NCI-H2227 treated with DMSO at 0.1 percent for 48 hours (cell line): ENCODE results near the gene SLC9A4.

Experiments used
- DNase-seq: peaks from one replicate; lab custom pipeline; 2025; lab: John Stamatoyannopoulos, UW

Gene SLC9A4

DNA sequence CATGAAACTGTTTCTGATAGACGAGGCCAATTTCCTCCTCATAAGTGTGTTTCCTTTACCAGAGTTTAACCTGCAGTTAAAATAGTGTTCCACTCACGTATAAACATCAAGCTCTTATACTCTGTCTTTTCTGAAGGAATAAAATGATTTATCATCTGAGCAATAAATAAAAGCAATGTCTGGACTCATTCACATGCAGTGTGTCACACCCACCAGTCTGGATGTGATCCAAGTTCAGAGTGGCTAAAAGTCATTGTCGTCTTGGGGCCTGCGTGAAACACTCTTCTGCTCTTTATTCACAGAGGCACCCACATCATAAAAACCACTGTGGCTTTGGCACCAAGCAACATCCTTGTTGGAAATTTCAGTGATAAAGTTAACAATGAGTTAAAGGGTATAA is 19.5 kb upstream of the SLC9A4 start:
- no peak for DNase-seq

DNA sequence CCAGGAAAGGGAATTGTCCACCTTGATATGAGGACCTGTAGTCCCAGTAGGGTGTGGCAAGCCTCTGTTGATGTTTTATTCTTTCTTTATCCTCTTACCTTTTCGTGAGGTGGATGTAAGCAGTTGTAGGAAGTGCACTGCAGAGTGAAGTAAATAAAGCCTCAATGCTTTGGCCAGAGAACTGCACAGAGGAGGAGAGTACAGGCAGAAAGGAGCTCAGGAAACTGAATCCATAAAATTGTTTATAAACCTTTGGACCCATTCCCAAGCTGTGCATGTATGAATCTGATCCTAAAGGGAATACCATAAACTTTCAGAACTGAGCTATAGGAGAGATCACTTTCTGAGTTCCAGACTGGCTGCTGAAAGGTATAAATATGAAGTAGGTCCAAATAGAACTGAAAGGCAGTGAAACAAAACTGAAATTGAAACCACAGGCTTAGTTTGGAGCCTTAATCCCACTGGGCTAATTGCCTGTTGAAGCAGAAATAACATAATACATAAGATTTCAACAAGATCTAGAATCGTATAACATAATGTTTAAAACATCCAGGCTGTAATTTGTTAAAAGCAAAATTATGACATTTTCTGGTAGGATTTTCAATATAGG is 17.9 kb upstream of the SLC9A4 start:
- no peak for DNase-seq

DNA sequence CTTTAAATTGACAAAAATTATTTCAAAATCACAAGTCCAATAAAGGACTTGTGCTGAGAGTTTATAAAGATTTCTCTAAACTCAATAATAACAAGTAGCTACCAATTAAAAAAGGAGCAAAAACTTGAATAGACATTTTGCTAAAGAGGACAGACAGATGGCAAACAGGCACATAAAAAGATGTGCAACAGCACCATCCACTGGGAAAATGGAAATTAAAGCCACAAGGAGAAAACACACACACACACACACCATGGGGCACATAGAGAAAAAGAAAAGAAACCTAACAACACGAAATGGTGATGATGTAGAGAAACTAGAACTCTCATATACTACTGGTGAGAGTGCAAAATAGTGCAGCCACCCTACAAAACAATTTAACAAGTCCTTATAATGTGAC is 12.6 kb upstream of the SLC9A4 start:
- no peak for DNase-seq

DNA sequence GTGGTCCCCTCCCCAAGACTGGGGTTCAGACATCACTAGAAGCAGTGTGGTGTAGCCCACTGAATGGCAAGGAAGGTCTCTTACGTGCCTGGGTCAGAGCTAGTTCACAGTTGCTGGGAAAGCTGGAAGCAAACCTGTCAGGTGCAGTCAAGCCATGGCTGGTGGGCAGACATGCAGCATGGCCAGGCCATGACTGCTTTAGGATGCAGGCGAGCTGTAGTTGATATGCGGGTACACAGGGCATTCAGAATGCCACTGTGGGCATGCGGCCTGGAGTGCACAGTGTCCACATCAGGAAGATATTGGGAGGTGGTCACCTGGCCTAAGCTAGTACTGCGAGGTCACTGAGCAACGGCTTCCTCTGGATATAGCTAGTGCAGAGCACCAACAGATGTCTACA is 11.8 kb upstream of the SLC9A4 start:
- DNase-seq = no peak

DNA sequence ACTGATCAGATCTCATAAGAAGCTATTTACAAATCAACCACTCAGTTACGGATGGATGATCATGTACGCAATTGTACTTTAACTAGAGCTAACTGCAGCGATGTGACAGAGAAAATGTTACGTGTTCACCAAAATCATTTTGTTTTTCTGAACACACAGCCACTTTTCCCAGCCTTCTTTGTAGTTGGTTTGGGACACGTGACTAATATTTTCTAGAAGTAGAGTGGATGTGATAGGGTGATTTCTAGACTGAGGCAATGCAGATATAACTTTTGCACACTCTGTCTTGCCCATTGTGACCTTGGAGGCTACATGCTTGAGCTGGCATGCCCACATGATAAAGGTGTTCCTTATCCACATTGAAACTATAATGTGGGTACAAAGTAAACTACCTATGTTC is 9.9 kb upstream of the SLC9A4 start:
- no peak for DNase-seq

DNA sequence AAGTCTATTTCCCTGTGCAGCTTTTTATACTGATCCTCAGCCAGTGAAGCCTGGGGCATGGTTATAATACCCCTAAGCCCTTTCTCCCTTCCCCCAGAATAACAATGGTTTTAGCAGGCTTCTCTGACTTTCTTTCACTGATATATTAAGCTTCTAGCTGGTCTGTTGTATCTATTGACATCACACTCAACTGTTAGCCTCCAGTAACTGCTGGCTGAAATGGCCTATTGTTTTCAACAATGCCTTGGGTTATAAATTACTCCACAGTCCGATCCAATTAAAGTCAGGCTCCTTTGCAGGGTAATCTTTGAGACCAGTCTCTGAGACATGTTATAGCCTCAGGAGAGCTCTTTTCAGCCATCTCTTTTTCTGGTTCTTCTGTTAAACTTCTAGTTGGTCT is 2.9 kb upstream of the SLC9A4 start:
- DNase-seq = no peak

DNA sequence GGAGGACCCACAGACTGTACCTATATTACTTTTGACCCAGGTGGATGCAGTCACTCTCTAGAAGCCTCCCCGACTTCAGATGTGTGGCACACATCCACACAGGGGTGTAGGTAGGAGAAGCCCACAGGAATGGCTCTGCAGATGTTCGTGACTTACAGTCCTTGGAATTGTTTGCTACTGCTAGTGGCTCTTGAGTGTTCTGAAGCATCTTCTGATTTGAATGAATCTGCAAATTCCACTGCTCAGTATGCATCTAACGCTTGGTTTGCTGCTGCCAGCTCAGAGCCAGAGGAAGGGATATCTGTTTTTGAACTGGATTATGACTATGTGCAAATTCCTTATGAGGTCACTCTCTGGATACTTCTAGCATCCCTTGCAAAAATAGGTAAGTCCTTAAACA is 605 bp downstream of the SLC9A4 start:
- DNase-seq = no peak

DNA sequence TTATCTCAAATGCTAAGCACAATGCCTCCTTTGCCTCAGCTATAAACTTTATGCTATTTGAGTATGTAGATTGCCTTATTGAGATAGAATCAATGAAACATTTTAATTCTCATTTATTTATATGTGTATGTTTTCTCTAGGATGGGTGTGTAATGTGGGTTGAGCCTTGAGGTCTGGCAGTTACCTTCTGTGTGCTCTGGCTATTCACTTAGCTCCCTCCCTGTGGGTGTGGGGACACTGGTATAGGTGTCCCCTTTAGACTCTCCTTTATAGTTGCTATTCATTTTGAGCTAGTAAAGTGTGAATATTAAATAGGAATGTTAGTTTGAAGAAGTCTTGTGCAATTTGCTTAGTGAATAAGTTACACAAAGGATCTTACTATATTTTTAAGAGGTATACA is 1.8 kb downstream of the SLC9A4 start:
- DNase-seq = no peak

DNA sequence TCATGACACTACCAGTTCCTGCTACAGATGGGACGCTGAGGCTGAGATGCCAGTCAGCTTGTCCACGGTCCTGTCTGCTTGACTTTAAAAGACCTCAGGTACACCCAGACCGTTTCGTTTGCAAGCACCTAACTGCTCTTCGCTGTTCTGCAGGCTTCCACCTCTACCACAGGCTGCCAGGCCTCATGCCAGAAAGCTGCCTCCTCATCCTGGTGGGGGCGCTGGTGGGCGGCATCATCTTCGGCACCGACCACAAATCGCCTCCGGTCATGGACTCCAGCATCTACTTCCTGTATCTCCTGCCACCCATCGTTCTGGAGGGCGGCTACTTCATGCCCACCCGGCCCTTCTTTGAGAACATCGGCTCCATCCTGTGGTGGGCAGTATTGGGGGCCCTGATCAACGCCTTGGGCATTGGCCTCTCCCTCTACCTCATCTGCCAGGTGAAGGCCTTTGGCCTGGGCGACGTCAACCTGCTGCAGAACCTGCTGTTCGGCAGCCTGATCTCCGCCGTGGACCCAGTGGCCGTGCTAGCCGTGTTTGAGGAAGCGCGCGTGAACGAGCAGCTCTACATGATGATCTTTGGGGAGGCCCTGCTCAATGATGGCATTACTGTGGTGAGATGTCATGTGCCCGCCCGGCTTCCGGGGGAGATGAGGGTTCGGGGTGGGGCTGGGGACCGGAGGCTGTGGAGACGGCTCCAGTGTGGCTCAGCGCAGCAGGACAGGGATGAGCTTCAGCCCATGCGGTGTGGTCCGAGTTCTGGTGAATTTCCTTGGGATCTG is 5.9 kb downstream of the SLC9A4 start:
- no peak for DNase-seq

DNA sequence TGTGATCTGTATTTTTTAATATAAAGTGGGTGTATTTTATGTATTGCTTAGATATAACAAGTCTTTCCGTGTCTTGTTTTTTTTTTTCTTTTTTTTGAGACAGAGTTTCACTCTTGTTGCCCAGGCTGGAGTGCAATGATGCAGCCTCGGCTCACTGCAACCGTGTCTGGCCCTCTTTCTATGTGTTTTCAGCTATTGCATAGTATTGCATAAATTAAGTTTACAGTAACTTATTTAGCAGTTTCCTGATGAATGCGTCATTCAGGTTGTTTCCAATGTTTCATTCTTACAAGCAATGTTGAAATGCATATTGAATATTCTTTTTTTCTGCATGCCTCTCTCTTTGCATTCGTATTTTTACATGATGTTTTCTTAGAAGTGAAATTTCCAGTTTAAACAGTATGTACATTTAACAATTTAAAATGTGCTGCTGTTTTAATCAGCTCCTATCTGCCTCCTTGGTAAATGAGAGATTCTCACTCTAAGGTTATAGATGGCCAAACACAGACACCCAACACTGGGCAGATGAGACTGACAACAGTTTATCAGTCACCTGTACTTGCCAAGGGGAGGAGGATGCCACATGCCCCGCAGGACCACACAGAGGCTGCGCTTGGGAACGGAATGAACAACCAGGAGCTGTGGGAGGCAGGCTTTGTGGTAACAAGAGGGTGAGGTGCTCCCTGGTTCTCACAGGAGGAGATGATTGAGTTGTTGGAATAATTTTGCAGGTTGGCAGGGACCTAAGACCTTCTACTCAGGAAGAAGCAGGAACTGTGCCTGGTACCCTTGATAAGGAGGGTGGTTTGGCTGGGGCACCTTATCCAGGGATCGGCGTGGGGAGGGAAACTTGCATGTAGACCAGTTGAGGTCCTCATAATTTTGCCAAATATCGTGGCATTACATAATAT is 7.5 kb downstream of the SLC9A4 start:
- no peak for DNase-seq

DNA sequence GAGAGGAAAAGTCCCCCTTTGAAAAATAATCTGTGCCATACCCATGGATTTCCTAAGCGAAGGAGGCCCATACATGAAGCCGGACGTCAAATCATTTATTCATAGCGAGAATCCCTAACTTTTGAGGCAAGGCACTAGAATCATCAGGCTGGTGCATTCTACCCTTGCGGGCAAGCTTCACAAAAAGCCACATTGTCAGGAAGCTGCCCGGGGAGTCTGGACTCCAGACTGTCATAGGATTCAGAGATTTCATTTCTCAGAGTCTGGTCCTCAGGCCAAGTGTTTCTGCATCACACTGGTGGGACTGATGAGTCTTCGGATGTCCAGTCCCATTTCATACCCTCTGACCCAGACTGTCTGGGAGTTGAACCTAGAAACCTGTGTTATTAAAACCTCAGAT is 8.9 kb downstream of the SLC9A4 start:
- DNase-seq = no peak

DNA sequence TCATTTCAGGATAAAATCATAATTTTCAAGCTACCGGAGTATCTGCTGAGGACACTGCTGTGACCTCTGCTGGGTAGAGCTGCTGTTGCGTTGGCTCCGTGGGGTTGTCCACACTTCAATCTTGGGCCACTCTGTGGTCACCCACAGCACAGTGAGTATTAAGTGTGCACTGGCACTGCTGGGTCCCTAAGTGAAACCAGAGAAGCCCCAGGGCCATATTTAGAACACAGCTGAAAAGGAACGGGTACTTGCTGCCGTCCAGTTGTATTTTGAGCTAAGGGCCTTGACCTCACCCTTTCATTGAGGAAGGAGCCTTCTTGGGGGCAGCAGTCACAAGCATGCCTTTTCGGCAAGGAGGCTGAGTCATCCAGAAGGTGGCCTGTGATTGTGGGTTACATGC is 10.1 kb downstream of the SLC9A4 start:
- DNase-seq = no peak

DNA sequence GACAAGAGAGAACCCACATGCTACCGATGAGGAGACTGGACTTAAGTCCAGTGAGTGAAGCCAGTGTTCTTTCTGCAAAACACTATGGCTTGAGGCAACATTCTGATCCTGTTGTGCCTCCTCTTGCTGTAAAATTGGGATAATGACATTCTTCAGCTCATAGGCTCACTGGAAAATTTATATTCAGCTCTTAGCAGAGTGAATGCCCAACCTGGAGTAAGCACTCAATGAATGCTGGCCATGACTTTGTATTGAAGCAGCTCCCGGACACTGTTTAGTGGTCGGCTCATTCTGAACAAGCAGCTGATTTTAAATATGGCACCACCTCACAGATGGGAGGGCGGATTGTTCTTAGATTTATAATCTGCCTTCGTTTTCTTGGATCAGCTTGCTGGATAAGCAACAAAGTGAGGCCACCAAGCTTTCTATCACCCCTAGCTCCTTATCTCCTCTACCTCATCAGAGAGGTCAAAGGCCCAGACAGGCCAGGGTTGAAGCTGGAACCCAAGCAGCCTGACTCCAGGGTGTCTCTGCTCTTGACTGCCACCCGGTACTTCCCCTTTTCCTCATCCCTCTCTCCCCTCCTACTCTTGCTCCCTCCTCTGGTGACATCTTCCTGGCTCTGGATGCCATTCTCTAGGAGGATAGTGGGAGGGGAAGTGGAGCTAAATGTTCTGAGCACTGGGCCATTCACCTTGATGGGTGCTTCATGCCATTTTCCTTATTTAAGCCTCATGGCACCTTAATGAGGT is 11.5 kb downstream of the SLC9A4 start:
- DNase-seq = no peak

DNA sequence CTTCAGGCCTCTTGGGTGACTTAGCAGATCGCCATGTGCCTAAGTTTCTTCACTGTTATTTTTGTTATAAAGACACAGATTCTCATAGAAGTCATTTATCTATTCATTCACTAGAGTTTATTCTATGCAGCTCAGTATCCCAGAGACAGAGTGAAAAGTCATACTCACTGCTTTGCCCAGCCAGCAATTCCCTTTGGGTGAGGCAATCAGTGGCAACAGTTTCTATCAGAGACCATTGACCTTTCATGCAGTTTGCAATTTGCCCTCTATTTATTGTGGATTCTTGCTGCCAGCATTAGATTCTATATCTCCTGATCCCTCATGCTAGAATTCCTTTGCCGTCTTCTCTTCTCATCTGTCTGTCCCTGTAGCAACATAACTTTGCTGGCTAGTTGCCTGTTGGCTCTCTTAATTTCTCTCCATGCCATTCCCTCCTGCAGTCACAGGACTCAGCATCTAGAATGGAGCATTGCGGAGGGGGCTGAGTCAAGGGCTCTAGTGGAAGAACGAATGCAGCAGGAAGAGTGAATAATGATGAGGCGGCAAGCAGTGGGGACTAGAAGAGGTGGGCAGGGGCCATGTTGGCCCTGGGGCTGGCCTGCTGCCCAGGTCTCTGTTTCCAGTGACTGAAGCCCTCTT is 12.2 kb downstream of the SLC9A4 start:
- DNase-seq = no peak

DNA sequence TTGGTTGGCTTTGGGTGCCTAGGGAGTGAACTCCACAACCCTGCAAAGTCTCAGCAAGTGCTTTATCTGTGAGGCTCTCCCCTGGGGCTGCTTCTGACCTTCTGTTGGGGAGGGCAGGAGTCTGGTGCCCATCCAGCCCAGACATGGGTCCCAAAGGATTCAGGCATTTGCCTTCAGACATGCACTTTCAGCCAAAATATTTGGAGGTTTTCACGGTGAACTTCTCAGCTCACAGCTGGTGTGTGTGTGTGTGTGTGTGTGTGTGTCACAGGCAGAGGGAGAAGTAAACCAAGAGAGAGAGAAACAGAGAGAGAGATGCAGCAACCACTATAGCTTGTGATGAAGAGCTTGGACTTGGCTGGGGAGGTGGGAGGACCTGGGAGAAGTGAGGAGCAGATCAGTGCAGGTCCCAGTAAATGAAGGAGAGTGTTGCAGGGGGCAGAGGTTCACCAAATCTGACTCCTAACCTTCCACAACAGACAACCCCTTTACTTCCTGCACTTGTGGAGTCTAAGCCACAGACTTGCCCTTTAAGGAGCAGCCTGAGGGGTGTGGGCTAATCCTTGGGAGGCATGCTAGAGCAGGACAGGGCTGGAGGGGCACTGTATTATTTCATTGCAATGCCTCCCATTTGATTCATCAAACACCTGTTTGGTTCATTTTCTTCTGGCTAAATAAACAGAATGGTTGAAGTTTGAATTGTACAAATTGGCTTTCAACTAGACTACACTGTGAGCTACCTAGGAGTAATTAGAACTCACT is 14.1 kb downstream of the SLC9A4 start:
- DNase-seq = no peak

DNA sequence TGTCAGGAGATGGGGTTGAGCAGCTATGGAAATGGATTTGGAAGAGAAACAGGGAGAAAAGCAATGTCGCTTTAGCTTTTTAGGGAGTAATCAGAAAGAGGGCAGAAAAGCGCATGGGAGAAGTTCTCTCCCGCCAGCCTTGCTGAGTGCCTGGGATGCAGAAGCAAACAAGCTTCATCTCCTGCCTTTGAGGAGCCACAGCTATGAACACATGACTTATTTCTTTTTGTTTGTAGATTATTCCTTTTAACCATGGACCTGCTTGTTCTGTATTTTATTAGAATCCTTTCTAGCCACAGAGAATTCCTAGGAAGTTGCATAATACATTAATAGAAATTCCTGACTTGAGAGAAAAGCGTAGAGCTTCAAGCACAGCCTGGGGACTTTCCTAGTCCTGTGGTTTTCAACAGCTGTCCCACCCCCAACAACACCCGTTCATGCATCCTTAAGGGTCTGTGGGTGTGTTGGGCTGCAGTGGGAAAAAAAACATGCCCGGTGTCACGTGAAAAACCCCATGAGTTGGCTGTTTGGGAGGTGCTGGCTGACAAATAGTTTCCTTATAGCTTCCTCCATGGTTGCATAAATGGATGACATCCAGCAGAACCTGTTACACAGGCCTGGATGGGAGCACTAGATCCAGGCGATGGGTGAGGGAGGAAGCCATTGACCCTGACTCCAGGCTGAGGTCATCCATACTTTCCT is 14.9 kb downstream of the SLC9A4 start:
- DNase-seq = no peak

DNA sequence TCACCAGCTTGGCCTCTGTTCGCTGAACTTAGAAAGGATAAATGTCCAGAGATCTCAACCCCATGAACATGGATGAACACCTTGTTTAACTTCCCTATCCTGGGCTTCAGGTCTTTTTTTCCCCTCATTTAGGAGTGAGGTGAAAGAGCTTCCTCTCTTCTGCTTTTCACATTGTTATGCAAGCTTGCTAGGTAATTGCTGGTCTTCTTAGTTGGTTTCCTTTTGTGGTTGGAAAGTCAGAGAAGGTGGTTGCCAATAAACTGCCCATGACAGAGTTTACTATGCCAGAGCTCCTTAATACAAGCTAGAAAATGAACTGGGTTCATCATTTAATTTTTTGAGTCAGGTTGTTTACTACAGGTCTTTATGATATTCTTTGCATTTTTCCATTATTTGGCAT is 16.6 kb downstream of the SLC9A4 start:
- no peak for DNase-seq

DNA sequence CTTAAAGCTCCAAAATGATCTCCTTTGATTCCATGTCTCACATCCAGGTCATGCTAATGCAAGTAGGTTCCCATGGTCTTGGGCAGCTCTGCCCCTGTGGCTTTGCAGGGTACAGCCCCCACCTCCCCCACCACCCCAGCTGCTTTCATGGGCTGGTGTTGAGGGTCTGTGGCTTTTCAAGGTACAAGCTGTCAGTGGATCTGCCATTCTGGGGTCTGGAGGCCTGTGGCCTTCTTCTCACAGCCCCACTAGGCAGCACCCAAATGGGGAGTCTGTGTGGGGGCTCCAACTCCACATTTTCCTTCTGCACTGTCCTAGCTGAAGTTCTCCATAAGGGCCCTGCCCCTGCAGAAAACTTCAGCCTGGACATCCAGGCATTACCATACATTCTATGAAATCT is 19.0 kb downstream of the SLC9A4 start:
- DNase-seq = no peak

DNA sequence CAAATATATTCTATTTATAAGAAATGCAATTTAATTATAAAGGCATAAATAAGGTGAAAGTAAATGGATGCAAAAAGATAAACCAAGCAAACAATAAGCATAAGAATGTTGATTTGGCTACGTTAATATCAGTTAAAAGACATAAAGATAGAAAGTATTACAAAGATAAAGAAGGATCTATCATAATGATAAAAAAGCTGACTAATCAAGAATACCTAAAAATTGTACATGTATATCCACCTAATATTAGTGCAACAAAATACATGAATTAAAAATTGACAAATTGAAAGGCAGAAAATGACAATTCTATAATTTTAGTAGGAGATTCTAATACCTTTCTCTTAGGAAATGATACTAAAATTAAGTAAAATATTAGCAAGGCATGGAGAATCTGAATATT is 21.5 kb downstream of the SLC9A4 start:
- no peak for DNase-seq

DNA sequence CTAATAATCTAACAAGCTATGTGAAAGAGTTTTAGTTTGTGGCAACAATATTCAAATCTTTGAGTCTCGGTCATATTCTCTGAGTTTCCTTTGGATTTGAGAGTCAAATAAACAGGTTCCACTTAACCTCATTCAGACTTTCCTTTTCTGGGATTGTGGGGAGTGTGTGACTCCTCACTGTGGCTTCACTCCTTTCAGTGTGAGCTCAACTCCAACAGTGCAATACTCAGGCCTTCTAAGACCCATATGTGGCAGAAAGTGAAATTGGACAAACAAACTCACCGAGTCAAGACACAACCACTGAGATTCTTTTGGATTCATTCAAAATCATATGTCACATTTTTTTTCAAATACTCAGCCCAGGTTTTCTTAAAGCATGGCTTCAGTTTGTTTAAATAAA is 25.4 kb downstream of the SLC9A4 start:
- no peak for DNase-seq
